K562 (cell line): ENCODE data around the gene NOSIP. TPM values are rescaled to one million over a fixed set of nuclear protein-coding genes. Genes with fewer than 3 reads are reported as not detected.
A peak's percentile ranks its signal among the peaks of the same experiment; 100 is the strongest.

ENCODE experiments used
- CEBPG ChIP-seq, 3 experiments: fragments of 200-800 bp in 1 of 3; sonication (Bioruptor generic) in 1 of 3; sonication (generic) in 1 of 3; formaldehyde crosslinking in 1 of 3; IDR thresholded peaks in 2 of 3; conservative IDR thresholded peaks in 1 of 3; 2 replicates each; pipeline versions ENCODE4 v1.6.1 to v1.8.0; 2016 to 2022; ENCODE audit warnings: missing compliant biosample characterization in 2 of 3, missing genetic modification characterization in 2 of 3, mild to moderate bottlenecking in 1 of 3, missing genetic modification reagents in 1 of 3
- CTCFL ChIP-seq: IDR thresholded peaks from 2 replicates; pipeline ENCODE4 v1.6.1; 2011; ENCODE audit warnings: borderline replicate concordance, low read depth, mild to moderate bottlenecking, moderate library complexity, low read length; ENCODE audit not compliant: insufficient read depth, poor library complexity, severe bottlenecking
- E2F4 ChIP-seq: sonication (generic); formaldehyde crosslinking; IDR thresholded peaks from 2 replicates; pipeline ENCODE4 v1.8.0; 2022; ENCODE audit warnings: mild to moderate bottlenecking, low read depth, missing genetic modification reagents
- MITF ChIP-seq: IDR thresholded peaks from 2 replicates; pipeline ENCODE4 v1.6.1; 2014; ENCODE audit warnings: antibody characterized with exemption
- MYC ChIP-seq, 2 experiments: fragments of 250-450 bp in 1 of 2; sonication (Bioruptor Pico) in 1 of 2; IDR thresholded peaks; 2 replicates each; pipeline versions ENCODE4 v1.5.1 to v1.6.1; 2012 to 2021; ENCODE audit warnings: low read depth in 2 of 2, borderline replicate concordance in 1 of 2, improper control_type of control experiment in 1 of 2, low read length in 1 of 2, mild to moderate bottlenecking in 1 of 2, moderate library complexity in 1 of 2
- MYNN ChIP-seq, 2 experiments: sonication (generic); formaldehyde crosslinking in 1 of 2; IDR thresholded peaks; 2 replicates each; pipeline versions ENCODE4 v1.5.0 to v1.6.1; 2016 to 2020; ENCODE audit warnings: antibody characterized with exemption in 1 of 2, missing genetic modification reagents in 1 of 2
- NCOA4 ChIP-seq: fragments of 450-650 bp; IDR thresholded peaks from 2 replicates; pipeline ENCODE4 v1.6.1; 2018; ENCODE audit warnings: mild to moderate bottlenecking; ENCODE audit not compliant: partially characterized antibody
- NFYB ChIP-seq: IDR thresholded peaks from 2 replicates; pipeline ENCODE4 v1.6.1; 2011; ENCODE audit warnings: mild to moderate bottlenecking, moderate library complexity; ENCODE audit not compliant: insufficient read length; ENCODE audit errors: extremely low read depth
- PML ChIP-seq: IDR thresholded peaks from 2 replicates; pipeline ENCODE4 v1.6.1; 2012; ENCODE audit warnings: low read length, inconsistent platforms
- SAP30 ChIP-seq: fragments of 200-600 bp; sonication (generic); IDR thresholded peaks from 2 replicates; pipeline ENCODE4 v1.6.1; 2012; ENCODE audit warnings: borderline replicate concordance, low read depth, mild to moderate bottlenecking, moderate library complexity, low read length, control low read depth, inconsistent platforms; ENCODE audit not compliant: insufficient read depth, poor library complexity, severe bottlenecking
- UBTF ChIP-seq, 2 experiments: IDR thresholded peaks; 2 replicates each; pipeline ENCODE4 v1.6.1; 2012; ENCODE audit warnings: improper control_type of control experiment in 2 of 2, low read depth in 2 of 2, low read length in 2 of 2, borderline replicate concordance in 1 of 2
- ZBED1 ChIP-seq: IDR thresholded peaks from 2 replicates; pipeline ENCODE4 v1.6.1; 2014
- ZFP91 ChIP-seq: sonication (generic); formaldehyde crosslinking; IDR thresholded peaks from 2 replicates; pipeline ENCODE4 v1.8.0; 2022; ENCODE audit warnings: mild to moderate bottlenecking, missing genetic modification reagents
- ZNF324 ChIP-seq: fragments of 250-450 bp; sonication (Bioruptor Pico); IDR thresholded peaks from 2 replicates; pipeline ENCODE4 v1.4.0; 2020; ENCODE audit warnings: mild to moderate bottlenecking
- polyA plus RNA-seq, 8 experiments: library from polyadenylated mRNA; depleted of rRNA in 4 of 8; stranded (reverse) in 5 of 8; unstranded in 3 of 8; fragments of >200 nt; fragmentation: Nextera tagmentation in 2 of 8; fragmentation: Illumina TruSeq in 1 of 8; extraction: Ambion mirVana in 2 of 8; extraction: Trizol in 1 of 8; gene quantifications; 2 replicates each; pipeline versions ENCODE4 v1.2.1 to v1.2.3, GENCODE V29; 2011 to 2014; ENCODE audit warnings: inconsistent platforms in 1 of 8, missing spikeins in 1 of 8
- total RNA-seq, 7 experiments: library from RNA; depleted of rRNA in 6 of 7; stranded (reverse); fragments of >200 nt in 6 of 7; fragmentation: Illumina TruSeq in 2 of 7; extraction: Trizol in 2 of 7; gene quantifications; 2 replicates each; pipeline versions ENCODE4 v1.2.1 to v1.2.3, GENCODE V29; 2011 to 2021; ENCODE audit warnings: low replicate concordance in 1 of 7

The NOSIP gene
- total and polyA plus RNA-seq, 9 of the 15 experiments (the other 6 are each of a cell fraction or from before 2014, with no cell fraction given) = 14.4 to 153 (median 79.9) TPM

GRCh38 chr19:49590071-49590970 lies 10.0 kb upstream of the NOSIP start (continued):
- peak; percentile 51; the same call in 1 of the 2 replicates for TF ChIP-seq MYC (IDR thresholded peaks at IDR 0.05; ENCODE audit: low read depth, low read length)
- peak; percentile 79; the same call in 1 of the 2 replicates for TF ChIP-seq MYC (CRISPR knock-in tag; IDR thresholded peaks at IDR 0.05; ENCODE audit: borderline replicate concordance, low read depth)
- TF ChIP-seq SAP30 = peak; percentile 83
- TF ChIP-seq PML = peak; percentile 71
- 0 out of 2 replicates have a peak, but pooled peaks have one; percentile 43 for TF ChIP-seq E2F4 (CRISPR knock-in tag)
- peak; percentile 30; the same call in 1 of the 2 replicates for TF ChIP-seq ZNF324 (CRISPR knock-in tag)
- TF ChIP-seq CEBPG (CRISPR knock-in tag; IDR thresholded peaks at IDR 0.05) = peak; percentile 46; the same call in 1 of the 2 replicates
- TF ChIP-seq CEBPG (tag; conservative IDR thresholded peaks at IDR 0.05 in 1 of 2, IDR thresholded peaks at IDR 0.05 in 1 of 2) = no peak
- TF ChIP-seq UBTF (IDR thresholded peaks at IDR 0.05; ENCODE audit: borderline replicate concordance in 1 of 2, low read depth in 2 of 2, low read length in 2 of 2) = no peak; a peak in 1 of 4 replicates
- 0 out of 2 replicates have a peak, but pooled peaks have one; percentile 5 for TF ChIP-seq MYNN (IDR thresholded peaks at IDR 0.05)
- no peak for TF ChIP-seq MYNN (CRISPR knock-in tag; IDR thresholded peaks at IDR 0.05)
- peak; percentile 24 for TF ChIP-seq NFYB
- TF ChIP-seq NCOA4 = no peak
- TF ChIP-seq ZFP91 (CRISPR knock-in tag) = peak; percentile 37; the same call in 1 of the 2 replicates
- no peak; the same call in 1 of the 2 replicates for TF ChIP-seq ZBED1
- no peak for TF ChIP-seq CTCFL
- no peak for TF ChIP-seq MITF
